Chondrocyte (in vitro differentiated cells): Measurements from ENCODE around the gene ATP8A1. TPM values are rescaled to one million over a fixed set of nuclear protein-coding genes. Genes with fewer than 3 reads are reported as not detected.
"Not testable (repeated sequence)": the region's sequence is repeated elsewhere in the genome, so short reads cannot be mapped to it uniquely, and the experiment has no call there.

Experiments
- DNase-seq: peaks from one replicate; pipeline ENCODE4 v3.0.0; 2021; ENCODE audit warnings: mixed read lengths, low spot score
- H3K27ac Mint-ChIP-seq: one replicate; pipeline ENCODE4 v1.8.0; 2021; ENCODE audit warnings: mild to moderate bottlenecking, moderate library complexity, mixed read lengths; ENCODE audit not compliant: unreplicated experiment
- H3K27me3 Mint-ChIP-seq: 2 replicates; pipeline ENCODE4 v1.8.0; 2021; ENCODE audit warnings: low read depth, mixed read lengths
- H3K36me3 Mint-ChIP-seq: 2 replicates; pipeline ENCODE4 v1.8.0; 2021; ENCODE audit warnings: low read depth, mixed read lengths
- H3K4me1 Mint-ChIP-seq: 2 replicates; pipeline ENCODE4 v1.8.0; 2021; ENCODE audit warnings: low read depth, mild to moderate bottlenecking, mixed read lengths
- H3K4me3 Mint-ChIP-seq: one replicate; pipeline ENCODE4 v1.8.0; 2021; ENCODE audit warnings: mild to moderate bottlenecking, moderate library complexity, mixed read lengths; ENCODE audit not compliant: unreplicated experiment
- H3K9me3 Mint-ChIP-seq: 2 replicates; pipeline ENCODE4 v1.8.0; 2021; ENCODE audit warnings: low read depth, mixed read lengths
- CTCF ChIP-seq: fragments of 200-600 bp; sonication (generic); IDR thresholded peaks from 2 replicates; pipeline ENCODE4 v1.5.0; 2021; ENCODE audit warnings: antibody characterized with exemption, mild to moderate bottlenecking, moderate library complexity
- total RNA-seq: library from RNA; stranded (reverse); gene quantifications from 3 replicates; pipeline ENCODE4 v1.2.1, GENCODE V29; 2021

Gene ATP8A1
- total RNA-seq, 1 donor from 2014 or later = 0.25 TPM

DNA sequence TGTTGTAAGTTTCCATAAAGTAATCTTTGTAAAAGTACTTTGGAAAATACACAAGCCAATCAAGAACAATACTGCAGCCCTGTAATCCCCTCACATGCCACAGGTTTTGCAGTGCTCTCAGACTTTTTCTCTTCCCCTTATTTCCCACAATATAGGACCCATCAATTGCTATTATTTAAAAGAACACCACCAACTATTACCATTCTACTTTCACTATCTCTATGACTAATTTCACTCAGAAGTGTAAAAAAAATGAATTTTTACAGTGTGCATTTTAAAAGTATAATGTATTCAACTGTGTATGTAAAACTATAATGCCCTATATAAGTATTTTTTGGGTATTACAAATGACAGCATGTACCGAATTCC, 1.7 kb downstream of the ATP8A1 start:
- Mint-ChIP-seq H3K4me1 (peaks cover 18% of the 10 kb centered on the region), H3K4me3 (no peak overlapping the region), H3K27me3 (peaks cover 25% of the 10 kb centered on the region)

GRCh38 chr4:42654631-42655268, 2.2 kb downstream of the ATP8A1 start:
- peaks cover 27% of the 10 kb centered on the region for H3K27me3 Mint-ChIP-seq
- H3K36me3 Mint-ChIP-seq = peaks cover 2% of the 10 kb centered on the region
- DNase-seq = no peak
- TF ChIP-seq CTCF = no peak
- no peak overlapping the region for H3K27ac Mint-ChIP-seq
- H3K4me3 Mint-ChIP-seq = no peak overlapping the region
- H3K4me1 Mint-ChIP-seq = peaks cover 18% of the 10 kb centered on the region
- H3K9me3 Mint-ChIP-seq = no peaks in the 10 kb centered on the region

More for the DNA sequence above, 1.7 kb downstream of the ATP8A1 start:
- Mint-ChIP-seq H3K9me3 (no peaks in the 10 kb centered on the region), H3K36me3 (peaks cover 2% of the 10 kb centered on the region), H3K27ac (no peak overlapping the region)
- TF ChIP-seq CTCF = no peak
- no peak for DNase-seq

DNA sequence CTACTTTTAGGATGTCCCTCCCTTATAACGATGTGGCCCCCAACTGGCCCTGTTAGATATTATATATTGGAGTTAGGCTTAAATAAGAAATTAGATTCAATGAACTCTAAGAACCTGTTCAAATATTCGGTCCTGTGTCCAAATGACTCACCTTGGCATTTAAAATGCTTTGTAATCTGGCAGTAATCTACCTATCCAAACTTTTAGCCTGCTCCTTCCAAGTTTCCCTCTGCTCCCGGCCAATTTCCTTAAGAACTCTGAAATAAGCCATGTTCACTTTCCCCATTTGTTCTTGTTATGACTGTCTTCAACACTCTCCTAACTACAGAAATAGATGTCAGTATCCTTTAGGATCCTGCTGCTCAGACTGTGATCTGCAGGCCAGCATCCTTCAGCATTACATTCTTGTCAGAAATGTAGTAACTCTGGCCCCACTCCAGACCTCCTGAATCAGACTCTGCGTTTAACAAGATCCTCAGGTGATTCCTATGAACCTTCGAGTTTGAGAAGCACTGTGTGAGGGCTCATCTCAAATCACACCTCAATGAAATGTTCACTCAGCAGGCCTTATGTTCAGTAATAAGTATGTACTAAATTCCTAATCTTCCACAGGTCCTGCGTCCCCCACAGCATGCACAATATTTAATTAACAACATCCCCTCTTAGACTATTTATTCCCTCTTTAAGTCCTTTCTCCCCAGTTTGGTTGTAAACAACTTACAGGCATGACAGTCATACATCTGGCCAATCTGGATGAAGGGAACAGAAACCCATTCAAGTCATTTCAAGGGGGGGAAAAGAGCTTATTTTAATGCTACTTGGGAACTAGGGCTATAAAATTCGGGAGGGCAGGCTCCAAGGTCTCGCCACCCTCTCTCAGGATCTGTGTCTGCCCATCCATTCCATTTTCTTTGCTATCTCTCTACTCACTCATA, 3.0 kb downstream of the ATP8A1 start:
- no peak overlapping the region for H3K4me3 Mint-ChIP-seq
- H3K36me3 Mint-ChIP-seq = peaks cover 2% of the 10 kb centered on the region
- DNase-seq = no peak
- no peak for TF ChIP-seq CTCF
- H3K4me1 Mint-ChIP-seq = peaks cover 18% of the 10 kb centered on the region
- no peaks in the 10 kb centered on the region for H3K9me3 Mint-ChIP-seq
- no peak overlapping the region for H3K27ac Mint-ChIP-seq
- H3K27me3 Mint-ChIP-seq = peaks cover 24% of the 10 kb centered on the region

GRCh38 chr4:42652529-42653231, 4.2 kb downstream of the ATP8A1 start:
- Mint-ChIP-seq H3K27me3 (peaks cover 24% of the 10 kb centered on the region), H3K4me1 (peaks cover 14% of the 10 kb centered on the region)
- H3K27ac Mint-ChIP-seq, H3K36me3 Mint-ChIP-seq, DNase-seq, H3K9me3 Mint-ChIP-seq, H3K4me3 Mint-ChIP-seq: not testable (repeated sequence)

DNA sequence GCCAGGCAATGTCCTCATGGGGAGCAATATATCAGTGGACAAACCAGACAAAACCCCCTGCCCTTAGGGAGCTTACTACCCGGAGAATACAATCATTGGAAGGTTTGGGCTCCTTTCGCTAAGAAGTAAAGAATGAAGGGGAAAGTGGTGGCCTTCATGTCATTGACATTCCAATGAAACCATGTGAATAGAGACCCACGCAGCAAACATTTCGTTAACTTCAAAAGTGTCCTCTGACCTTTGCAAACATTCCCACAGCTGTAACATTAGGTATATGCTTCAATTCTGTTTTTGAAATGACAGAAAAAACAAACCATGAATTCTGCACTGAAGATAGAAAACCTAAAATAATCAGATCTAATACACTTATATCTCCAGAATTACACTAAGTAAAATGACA, 7.0 kb downstream of the ATP8A1 start:
- Mint-ChIP-seq H3K36me3 (peaks cover 2% of the 10 kb centered on the region), H3K9me3 (no peaks in the 10 kb centered on the region), H3K27me3 (peaks cover 24% of the 10 kb centered on the region), H3K27ac (no peak overlapping the region), H3K4me1 (no peaks in the 10 kb centered on the region), H3K4me3 (no peak overlapping the region)
- DNase-seq = no peak
- TF ChIP-seq CTCF = no peak
